GM21390 (cell line): Measurements from ENCODE around the gene SLC41A3.

ENCODE experiments used
- ATAC-seq: cut with Tn5 transposase; IDR thresholded peaks from one replicate; pipeline ENCODE4 v1.9.1; 2021; ENCODE audit not compliant: unreplicated experiment

The SLC41A3 gene

DNA sequence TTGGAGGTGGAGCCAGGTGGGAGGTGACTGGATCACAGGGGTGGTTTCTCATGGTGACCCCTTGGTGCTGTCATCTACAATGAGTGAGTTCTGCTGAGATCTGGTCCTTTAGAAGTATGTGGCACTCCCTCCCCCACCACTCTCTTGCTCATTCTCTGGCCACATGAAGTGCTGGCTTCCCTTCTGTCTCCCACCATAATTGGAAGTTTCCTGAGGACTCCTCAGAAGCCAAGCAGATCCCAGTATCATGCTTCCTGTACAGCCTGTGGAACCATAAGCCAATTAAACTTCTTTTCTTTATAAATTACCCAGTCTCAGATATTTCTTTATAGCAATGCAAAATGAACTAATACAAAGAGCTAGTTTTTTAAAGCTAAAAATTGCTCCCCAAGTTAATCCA, 54.7 kb downstream of the SLC41A3 start:
- no peak for ATAC-seq

DNA sequence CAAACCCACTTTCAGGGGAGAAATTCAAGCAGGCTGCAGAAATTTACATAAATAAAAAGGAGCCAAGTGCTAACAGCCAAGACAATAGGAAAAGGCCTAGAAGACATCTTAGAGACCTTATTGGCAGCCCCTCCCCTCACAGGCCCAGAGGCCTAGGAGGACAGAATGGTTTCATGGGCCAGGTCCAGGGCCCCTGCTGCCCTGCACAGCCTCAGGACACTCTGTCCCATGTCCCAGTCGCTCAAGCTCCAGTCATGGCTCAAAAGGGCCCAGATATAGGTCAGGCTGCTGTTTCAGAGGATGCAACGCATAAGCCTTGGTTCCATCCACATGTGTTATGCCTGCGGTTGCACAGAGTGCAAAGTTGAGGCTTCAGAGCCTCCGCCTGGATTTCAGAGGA, 55.8 kb downstream of the SLC41A3 start:
- ATAC-seq: no peak

DNA sequence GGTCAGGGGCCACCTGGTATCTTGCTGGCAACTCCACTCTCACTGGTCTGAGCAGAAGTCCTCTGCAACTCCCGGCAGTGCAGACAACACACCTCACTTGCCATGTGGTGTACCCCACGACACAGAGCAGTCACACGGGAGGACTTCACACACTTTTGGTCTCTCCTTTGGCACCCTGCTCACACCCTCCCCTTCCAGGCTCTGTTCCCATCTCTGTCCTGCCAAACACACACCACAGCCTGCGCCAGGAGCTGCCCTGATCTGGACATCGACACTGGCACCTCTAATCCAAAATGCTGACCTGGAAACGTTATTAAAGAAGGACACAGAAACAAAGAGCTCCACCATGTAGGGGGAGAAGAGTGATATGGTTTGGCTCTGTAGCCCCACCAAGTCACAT, 57.2 kb downstream of the SLC41A3 start:
- ATAC-seq: no peak

DNA sequence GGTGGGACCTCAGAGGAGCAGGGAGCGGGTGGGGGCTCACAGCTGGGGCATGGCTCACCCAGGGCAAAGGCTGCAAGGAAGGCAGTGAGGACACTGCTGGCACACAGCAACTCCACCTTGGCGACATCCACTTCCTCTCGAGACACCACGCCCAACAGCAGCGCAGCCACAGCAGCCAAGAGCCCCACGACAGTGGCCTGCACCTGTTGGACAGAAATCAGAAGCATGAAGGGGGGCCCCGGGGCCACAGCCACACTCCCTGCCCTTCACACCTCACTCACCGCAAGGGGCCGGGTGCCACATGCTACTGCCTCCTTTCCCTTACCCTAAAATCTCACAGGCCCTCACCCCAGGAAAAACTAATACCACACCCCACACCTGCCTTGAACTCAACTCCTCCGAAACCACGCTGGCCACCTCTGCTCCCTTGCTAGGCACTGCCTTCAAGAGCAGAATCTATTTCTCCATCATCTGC, 57.6 kb downstream of the SLC41A3 start:
- no peak for ATAC-seq

DNA sequence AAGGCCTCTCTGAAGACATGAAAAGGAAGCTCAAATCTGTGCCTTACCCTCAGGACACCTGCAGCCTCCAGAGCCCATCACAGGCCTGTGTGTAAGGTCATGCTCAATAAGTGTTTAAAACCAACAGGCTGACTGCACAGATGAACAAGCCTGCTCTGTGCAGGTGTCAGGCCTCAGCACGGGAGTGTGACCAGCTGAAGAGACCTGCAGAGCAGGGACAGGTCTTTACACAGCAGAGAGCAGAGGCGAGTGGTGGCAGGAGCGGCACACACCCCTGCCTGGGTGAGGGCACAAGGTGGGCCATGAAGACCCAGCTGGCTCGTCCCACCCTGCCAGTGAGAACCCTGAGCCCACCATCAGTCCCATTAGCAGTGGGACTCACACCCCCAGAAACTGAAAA, 58.1 kb downstream of the SLC41A3 start:
- ATAC-seq: no peak

DNA sequence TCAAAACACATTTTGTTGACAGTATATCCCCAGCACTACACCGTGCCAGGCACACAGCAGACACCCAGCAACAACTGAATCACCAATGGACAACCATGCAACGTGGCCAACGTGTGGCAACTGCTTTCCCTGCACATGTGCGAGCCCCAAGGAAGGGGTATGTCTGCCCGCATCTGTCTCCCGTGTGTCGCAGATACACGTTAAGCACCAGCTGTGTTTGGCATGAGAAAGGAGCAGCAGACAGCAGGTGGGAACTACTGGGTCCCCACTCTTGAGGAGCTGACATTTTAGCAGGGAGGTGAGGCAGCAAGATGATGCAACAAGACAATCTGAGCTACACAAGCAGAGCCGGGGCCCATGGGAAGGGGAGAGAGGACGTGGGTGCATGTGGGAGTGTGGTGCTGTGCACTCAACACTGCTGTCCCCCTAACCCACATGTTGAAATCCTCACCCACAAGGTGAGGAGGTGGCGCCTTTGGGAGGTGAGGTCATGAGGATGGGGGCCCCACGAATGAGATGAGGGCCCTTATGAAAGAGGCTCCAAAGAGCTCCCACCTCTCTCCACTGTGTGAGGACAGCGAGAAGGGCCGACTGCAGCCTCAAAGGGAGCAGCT, 58.7 kb downstream of the SLC41A3 start:
- ATAC-seq: no peak

DNA sequence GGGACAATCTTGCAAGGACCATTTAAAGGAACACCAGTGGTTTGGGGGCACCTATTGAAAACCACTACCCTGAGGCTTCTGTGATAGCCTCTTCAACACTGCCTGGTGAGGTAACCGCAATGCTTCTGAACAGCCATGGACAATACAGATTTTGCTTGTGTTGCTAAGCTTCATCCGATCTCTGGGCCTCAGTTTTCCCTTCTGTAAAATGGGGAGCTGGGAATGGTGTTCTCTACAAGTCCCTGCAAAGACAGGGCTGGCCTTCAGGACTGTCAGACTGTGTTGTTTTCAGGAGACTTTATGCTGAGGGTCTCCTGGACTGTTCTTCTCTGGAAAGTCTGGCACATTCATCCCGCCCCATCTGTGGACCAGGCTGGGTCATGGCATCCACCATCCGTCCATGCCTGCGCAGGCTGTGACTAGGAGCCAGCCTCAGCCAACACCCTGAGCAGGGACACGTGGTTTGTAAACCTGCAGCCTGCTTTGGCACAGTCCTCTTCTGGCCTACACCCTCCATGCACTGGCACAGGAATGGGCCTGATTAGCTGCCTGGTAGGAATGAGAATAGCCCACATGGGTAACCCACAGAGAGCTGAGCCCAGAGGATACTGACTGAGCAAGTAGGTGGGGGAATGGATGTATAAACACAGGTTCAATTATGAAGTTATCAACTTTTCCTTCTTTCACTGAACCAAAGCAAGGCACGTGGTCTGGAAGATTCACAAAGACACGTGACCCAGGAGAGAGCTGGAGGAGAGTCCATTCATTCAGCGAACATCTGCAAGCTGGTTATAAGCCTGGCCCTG, 59.7 kb downstream of the SLC41A3 start:
- no peak for ATAC-seq

DNA sequence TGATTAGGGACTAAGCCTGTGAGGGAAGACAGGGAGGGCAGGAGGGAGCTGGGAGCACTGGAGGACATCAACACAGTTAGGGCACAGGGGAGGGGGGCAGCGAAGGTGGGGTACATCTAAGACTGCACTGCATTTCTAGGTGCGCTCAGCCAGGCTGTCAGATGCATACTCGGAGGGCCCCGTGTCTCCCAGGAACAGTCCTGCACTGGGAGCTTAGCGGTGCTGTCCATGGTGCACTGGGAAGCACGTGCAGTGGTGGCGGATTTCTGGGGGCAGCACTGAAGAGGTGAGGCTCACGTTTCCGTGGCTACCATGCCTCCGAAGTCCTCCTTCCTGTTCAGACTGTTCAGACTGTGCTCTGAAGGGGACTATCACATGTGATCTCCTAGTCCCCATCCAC, 60.5 kb downstream of the SLC41A3 start:
- no peak for ATAC-seq

DNA sequence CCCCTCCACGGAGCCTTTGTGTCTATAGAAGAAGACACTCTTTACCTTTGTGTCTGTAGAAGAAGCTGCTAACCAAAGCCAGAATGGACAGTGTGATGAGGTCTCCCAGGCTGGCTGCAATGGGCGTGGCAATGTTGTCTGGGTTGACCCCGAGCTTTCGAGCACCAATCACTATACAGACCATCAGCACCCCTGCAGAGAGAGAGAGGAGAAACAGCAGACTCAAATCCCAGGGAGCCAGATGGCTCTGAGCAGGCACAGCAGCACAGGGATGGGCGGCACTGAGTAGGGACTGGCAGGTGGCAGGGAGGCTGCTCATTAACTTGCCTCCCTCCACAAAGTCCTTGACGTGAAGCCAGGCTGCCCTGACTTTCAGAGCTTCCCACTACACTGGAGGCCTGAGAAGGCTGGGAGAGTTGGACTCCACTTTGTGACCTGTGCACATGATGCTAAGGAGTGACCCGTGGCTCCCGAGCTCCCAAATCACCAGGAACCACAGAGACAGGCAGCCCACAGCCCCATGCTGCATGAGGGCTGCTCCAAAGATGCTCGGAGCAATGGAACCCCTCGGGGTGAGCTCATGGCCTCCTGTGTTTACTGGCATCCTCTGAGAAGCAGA, 61.1 kb downstream of the SLC41A3 start:
- no peak for ATAC-seq

DNA sequence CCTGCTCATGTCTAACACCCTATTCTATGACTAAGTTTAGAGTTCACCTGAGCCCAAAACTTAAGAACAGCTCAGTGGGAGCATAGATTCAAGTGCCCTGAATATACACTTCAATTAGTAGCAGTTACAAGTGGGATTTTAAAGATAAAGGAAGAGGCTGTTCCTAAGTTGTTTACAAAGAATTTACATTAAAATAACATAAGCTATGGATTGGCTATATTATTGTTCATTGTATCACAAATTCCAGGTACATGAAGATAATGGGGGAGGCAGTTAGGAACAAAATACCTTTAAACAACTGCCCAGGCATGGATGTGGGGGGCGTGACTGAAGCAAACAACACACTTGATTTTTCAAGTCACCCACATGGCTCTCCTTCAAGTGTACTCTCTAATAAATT, 62.2 kb downstream of the SLC41A3 start:
- no peak for ATAC-seq

DNA sequence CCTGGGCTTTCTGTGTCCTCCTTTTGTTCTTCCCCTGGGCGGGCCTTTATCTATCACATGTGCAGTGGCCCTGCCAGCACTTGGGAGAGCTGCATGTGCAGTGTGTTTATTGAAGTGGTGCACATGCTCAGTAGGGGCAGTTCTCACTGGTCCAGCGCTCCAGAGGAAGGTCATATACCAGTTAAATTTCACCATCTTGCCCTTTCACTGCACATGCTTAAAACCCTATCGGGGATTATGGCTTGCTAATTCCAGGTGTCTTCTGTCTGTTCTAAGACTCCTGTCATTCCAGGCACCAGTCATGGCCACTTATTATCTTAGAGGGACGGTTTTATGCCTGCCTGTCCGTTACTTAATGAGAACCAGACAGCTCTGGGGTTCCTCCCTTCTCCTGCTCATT, 62.7 kb downstream of the SLC41A3 start:
- ATAC-seq: no peak

DNA sequence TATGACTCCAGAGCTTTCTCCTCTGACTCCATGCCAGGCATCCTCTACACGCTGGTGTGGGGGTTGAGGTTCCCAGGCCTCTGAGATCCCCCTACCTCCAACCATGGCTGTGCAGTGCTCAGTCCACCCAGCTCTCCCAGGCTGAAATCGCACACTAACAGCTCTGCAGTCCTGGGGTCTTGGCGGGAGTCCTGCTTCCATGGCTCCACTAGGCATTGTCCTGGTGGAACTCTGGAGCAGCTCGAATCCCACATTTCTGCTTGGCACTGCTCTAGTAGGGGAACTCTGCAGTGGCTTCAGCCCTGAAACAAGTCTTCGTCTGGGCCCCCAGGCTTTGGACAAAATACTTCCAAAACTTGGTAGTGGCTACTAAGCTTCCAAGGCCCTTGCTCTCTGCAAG, 64.2 kb downstream of the SLC41A3 start:
- ATAC-seq: no peak

DNA sequence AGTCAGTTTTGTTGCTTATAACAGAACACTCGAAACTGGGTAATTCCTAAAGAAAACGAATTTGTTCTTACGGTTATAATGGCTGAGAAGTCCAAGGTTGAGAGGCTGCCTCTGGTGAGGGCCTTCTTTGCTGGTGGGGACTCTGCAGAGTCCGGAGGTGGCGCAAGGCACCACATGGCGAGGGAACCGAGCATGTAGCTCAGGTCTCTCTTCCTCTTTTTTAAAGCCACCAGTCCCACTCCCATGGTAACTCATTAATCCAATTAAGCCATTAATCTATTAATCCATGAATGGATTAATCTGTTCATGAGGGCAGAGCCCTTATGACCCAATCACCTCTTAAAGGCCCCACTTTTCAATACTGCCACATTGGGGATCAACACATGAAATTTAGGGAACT, 64.9 kb downstream of the SLC41A3 start:
- no peak for ATAC-seq

DNA sequence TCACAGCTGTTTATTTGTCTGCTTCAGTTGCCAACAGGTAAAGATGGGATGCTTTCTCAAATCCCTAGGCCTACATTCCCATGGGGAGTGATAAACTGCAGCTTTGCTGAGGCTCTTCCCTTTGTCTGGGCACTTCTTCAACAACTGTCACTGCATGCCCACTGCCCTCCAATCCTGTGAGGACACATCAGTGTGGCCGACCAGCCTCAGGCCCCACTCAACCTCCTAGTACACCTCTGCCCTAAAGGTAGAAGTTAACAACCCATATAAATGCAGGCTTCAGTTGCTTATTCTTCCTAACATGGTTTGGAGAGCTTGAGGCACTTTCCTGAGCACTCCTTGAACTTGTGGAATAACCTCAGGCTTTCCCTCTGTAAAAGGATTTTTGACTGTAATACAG, 65.4 kb downstream of the SLC41A3 start:
- ATAC-seq: no peak

DNA sequence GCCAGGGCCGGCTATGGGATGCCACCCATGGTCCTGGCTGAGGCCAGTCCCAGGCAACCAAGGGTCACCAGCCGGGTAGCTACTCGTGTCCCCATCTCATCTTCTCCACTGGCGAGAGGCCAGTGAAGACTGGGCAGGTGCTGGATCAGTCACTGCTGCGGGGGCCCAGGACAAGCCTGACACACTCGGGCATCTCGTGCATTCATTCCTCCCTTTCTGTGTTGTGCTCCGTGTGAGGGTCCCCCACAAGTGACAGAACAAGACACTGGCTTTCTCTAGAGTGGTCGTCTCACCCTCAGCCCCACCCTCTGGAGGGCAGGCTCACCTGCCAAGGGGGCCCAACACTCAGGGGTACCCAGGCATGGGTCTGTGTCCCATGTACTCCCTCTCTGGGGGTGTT, 66.6 kb downstream of the SLC41A3 start:
- no peak for ATAC-seq

DNA sequence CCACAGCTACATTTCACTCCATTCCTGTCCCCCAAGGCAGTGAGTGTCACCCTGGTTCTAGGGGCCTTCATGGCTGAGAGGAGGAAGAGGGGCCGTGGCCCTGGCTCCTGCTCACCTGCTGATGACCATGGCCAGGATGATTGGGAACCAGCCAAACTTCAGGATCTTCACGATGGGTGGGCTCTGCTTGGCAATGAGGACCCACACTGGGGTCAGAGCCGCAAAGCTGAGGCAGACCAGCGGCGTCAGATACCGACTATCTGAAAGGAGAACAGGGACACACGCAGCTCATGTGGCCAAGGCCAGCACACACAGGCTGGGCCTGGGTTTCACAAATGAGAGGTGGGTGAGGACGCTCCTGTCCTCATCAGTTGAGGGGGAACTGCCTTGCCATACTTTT, 67.3 kb downstream of the SLC41A3 start:
- ATAC-seq: no peak

DNA sequence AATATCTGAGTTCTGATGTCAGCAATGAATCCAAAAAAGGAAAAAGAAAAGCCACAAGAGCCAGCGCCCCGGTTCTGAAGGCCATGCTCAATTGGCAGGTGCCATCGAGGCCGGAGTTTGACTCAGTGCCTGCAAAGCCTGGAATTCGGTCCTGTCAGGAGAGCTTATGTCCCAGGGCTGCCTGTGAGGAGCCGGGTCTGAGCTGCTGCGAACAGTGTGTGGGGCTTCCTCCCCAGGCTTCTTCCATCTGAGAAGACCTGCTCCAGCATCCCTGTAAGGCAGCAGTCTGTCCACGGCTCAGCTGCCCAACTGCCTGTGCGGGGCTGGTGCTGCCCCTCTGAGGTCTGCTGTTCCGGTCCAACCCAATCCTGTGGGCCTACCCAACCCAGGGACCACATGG, 68.8 kb downstream of the SLC41A3 start:
- ATAC-seq: no peak

DNA sequence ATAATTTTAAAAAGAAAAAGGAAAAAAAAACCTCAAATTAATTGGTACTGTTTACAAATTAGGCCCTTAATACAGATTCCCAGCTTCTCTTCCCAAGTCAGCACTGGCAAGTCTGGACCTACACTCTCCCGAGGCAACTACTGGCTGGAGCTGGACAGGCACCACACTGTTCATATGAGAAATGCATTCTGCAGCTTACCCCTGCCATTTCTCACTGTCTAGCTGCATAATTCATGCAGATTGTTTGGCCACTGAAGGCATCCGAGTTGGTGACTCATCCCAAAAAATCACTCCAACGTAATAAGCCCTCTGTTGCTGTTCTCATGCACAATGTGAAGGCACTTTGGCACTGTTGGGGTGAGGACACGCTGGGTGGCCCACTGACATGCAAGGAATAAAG, 69.7 kb downstream of the SLC41A3 start:
- no peak for ATAC-seq

DNA sequence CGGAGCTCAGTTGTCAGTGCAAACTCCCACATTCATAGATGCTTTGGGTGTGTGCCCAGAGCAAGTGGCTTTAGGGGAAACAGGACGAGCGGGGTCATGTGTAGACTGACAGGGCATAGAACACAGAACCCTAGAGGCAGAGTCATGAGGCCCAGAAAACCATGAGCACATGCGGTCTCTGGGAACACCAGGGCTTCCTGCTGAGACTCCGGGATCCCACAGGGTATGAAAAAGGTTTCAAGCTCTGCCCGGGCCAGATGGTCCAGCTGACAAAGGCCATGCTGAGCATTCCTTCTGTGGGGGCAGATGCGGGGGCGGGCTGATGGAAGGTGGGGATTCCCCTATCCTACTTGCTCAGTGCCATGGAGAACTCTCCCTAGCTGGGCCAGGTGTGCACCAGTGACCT, 70.2 kb downstream of the SLC41A3 start:
- ATAC-seq: no peak

DNA sequence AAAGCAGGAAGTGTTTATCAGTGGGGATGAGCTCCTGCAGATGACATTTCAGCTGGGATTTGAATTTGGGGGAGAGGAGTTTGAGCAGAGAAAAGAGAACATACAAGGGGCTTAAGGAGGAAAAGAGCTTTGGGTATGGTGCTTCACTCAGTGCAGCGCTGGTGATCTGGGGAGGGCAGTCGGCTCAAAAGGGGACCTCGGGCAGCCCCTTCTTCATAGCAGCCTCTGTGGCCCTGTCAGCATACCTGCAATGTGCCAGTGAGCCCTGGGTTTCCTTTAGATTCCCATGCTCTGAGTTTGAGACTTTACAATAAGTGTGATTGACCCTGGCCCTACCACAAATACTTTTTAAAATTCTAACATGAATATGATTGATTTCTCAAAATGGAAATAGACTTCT, 74.7 kb downstream of the SLC41A3 start:
- ATAC-seq: no peak

DNA sequence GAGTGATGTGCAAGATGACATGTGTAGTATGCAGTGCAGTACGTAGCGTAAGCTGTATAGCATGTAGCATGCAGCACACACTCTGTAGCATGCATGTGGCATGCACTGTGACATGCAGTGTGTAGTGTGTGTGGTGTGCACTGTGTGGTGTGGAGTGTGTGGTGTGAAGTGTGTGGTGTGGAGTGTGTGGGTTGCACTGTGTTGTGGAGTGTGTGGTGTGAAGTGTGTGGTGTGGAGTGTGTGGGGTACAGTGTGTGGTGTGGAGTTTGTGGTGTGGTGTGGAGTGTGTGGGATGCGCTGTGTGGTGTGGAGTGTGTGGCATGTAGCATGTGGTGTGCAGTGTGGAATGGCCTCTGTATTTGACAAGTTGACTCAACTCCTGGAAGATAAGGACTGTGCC, 75.7 kb downstream of the SLC41A3 start:
- ATAC-seq: no peak

DNA sequence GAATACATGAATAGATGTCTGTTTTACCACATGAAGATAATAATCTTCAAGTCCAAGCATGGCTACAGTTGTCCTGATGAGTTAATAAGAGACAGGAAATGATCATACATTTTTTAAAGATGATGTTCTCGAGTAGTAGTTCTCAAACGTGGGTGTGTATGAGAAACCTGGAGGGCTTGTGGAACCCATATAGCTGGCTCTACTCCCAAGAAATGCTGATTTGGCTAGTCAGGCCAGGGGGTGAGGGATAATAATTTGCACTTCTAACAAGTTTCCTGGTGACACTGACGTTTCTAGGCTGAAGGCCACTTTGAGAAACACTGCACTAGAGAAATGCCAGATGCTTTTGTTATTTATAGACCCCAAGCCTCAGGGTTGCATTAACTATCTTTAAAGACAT, 78.0 kb downstream of the SLC41A3 start:
- no peak for ATAC-seq
